GM12891 (cell line): Measurements from ENCODE around the gene TNKS1BP1.

Source experiments
- DNase-seq: peaks from one replicate; pipeline ENCODE4 v3.0.0; 2011; ENCODE audit warnings: low spot score; ENCODE audit not compliant: insufficient read length
- FAIRE-seq: peaks from 2 replicates; lab custom pipeline; 2011; peaks lifted over from hg19 to GRCh38; lab: Jason Lieb, UNC
- PAX5 ChIP-seq: IDR thresholded peaks from 2 replicates; pipeline ENCODE4 v1.6.1; 2011; ENCODE audit warnings: low read length, moderate library complexity, mild to moderate bottlenecking; ENCODE audit not compliant: insufficient read depth, severe bottlenecking
- POLR2A ChIP-seq: IDR thresholded peaks from 2 replicates; pipeline ENCODE4 v1.6.1; 2011; ENCODE audit warnings: low read depth, low read length, control low read depth
- POLR2AphosphoS5 ChIP-seq: IDR thresholded peaks from 2 replicates; pipeline ENCODE4 v1.6.1; 2011; ENCODE audit warnings: low read depth, low read length, control low read depth
- POU2F2 ChIP-seq: IDR thresholded peaks from 2 replicates; pipeline ENCODE4 v1.6.1; 2011; ENCODE audit warnings: low read depth, mild to moderate bottlenecking, control low read depth, low read length, moderate library complexity
- SPI1 ChIP-seq: IDR thresholded peaks from 2 replicates; pipeline ENCODE4 v1.6.1; 2011; ENCODE audit warnings: low read depth, low read length, control low read depth
- TAF1 ChIP-seq: IDR thresholded peaks from 2 replicates; pipeline ENCODE4 v1.6.1; 2011; ENCODE audit warnings: low read depth, low read length, control low read depth

TNKS1BP1 gene

GRCh38 chr11:57322256-57323166 is 2.2 kb downstream of the TNKS1BP1 start:
- no peak for TF ChIP-seq POLR2A
- TF ChIP-seq POU2F2, result no peak
- TF ChIP-seq PAX5, result no peak
- no peak for TF ChIP-seq TAF1
- no peak for TF ChIP-seq SPI1
- no peak for TF ChIP-seq POLR2AphosphoS5
- DNase-seq (no peak), FAIRE-seq (no peak)

GRCh38 chr11:57321388-57322255 is 3.1 kb downstream of the TNKS1BP1 start:
- TF ChIP-seq TAF1 (no peak), POU2F2 (no peak), POLR2AphosphoS5 (no peak), SPI1 (no peak), POLR2A (no peak)
- DNase-seq (no peak), FAIRE-seq (no peak)

GRCh38 chr11:57320719-57321387 is 3.9 kb downstream of the TNKS1BP1 start:
- TF ChIP-seq PAX5, result no peak
- no peak for TF ChIP-seq POLR2A
- TF ChIP-seq SPI1, result no peak
- no peak for TF ChIP-seq POLR2AphosphoS5
- no peak for TF ChIP-seq TAF1
- no peak for TF ChIP-seq POU2F2
- FAIRE-seq (no peak), DNase-seq (no peak)

GRCh38 chr11:57320067-57320718 is 4.6 kb downstream of the TNKS1BP1 start:
- TF ChIP-seq PAX5 (no peak), POLR2AphosphoS5 (no peak), TAF1 (no peak), POLR2A (no peak), POU2F2 (no peak), SPI1 (no peak)
- DNase-seq, result no peak
- FAIRE-seq, result no peak

- no peak for FAIRE-seq
- DNase-seq, result no peak
- no peak for TF ChIP-seq POLR2AphosphoS5
- no peak for TF ChIP-seq POU2F2
- TF ChIP-seq POLR2A, result no peak
- TF ChIP-seq TAF1, result no peak
- TF ChIP-seq PAX5, result no peak
Observed at GRCh38 chr11:57318178-57318577, 6.6 kb downstream of the TNKS1BP1 start.

GRCh38 chr11:57316017-57316416 is 8.7 kb downstream of the TNKS1BP1 start:
- DNase-seq (no peak), FAIRE-seq (no peak)
- TF ChIP-seq SPI1 (no peak), POLR2AphosphoS5 (no peak), POU2F2 (no peak), PAX5 (no peak), TAF1 (no peak), POLR2A (no peak)

GRCh38 chr11:57315491-57315890 is 9.3 kb downstream of the TNKS1BP1 start:
- no peak for TF ChIP-seq SPI1
- TF ChIP-seq TAF1, result no peak
- TF ChIP-seq POLR2A, result no peak
- no peak for TF ChIP-seq POU2F2
- DNase-seq, result no peak
- no peak for FAIRE-seq

GRCh38 chr11:57314221-57314973 is 10.4 kb downstream of the TNKS1BP1 start:
- DNase-seq, result no peak
- TF ChIP-seq POLR2AphosphoS5, result no peak
- TF ChIP-seq PAX5, result no peak
- TF ChIP-seq POLR2A, result no peak
- TF ChIP-seq TAF1, result no peak
- no peak for TF ChIP-seq POU2F2
- no peak for FAIRE-seq

GRCh38 chr11:57313788-57314135 is 11.0 kb downstream of the TNKS1BP1 start:
- DNase-seq, result no peak
- TF ChIP-seq POU2F2 (no peak), TAF1 (no peak), POLR2AphosphoS5 (no peak), POLR2A (no peak), PAX5 (no peak), SPI1 (no peak)
- FAIRE-seq, result no peak
